Endodermal cell (in vitro differentiated cells): ENCODE data around the gene PHF21B. TPM values are rescaled to one million over a fixed set of nuclear protein-coding genes. Genes with fewer than 3 reads are reported as not detected.

ENCODE experiments used
- DNase-seq: peaks from one replicate; pipeline ENCODE4 v3.0.0-alpha.2; 2017
- H3K27ac ChIP-seq: 2 replicates; pipeline ENCODE4 v1.5.1; 2013; ENCODE audit warnings: mild to moderate bottlenecking, low read depth, low read length, moderate library complexity
- H3K27me3 ChIP-seq: 2 replicates; pipeline ENCODE4 v1.6.1; 2013; ENCODE audit warnings: mild to moderate bottlenecking, low read length, moderate library complexity; ENCODE audit not compliant: insufficient read depth, control insufficient read depth, poor library complexity, severe bottlenecking
- H3K36me3 ChIP-seq: 2 replicates; pipeline ENCODE4 v1.7.0; 2013; ENCODE audit warnings: mild to moderate bottlenecking, low read length, moderate library complexity; ENCODE audit not compliant: control insufficient read depth, insufficient read depth
- H3K4me1 ChIP-seq: one replicate; pipeline ENCODE4 v1.7.0; 2013; ENCODE audit warnings: low read length; ENCODE audit not compliant: control insufficient read depth, insufficient read depth
- H3K4me3 ChIP-seq: 2 replicates; pipeline ENCODE4 v1.5.1; 2013; ENCODE audit warnings: mild to moderate bottlenecking, low read length, moderate library complexity
- H3K9ac ChIP-seq: 2 replicates; pipeline ENCODE4 v1.6.1; 2013; ENCODE audit warnings: mild to moderate bottlenecking, low read length, moderate library complexity; ENCODE audit not compliant: poor library complexity, severe bottlenecking; ENCODE audit errors: extremely low read depth
- H3K9me3 ChIP-seq: 2 replicates; pipeline ENCODE4 v1.6.1; 2013; ENCODE audit warnings: mild to moderate bottlenecking, low read length, moderate library complexity; ENCODE audit not compliant: control insufficient read depth
- H3K27ac Mint-ChIP-seq: 2 replicates; pipeline ENCODE4 v1.8.0; 2020; ENCODE audit warnings: mixed read lengths
- H3K27me3 Mint-ChIP-seq: 2 replicates; pipeline ENCODE4 v1.8.0; 2021; ENCODE audit warnings: mild to moderate bottlenecking, mixed read lengths; ENCODE audit not compliant: insufficient read depth
- H3K36me3 Mint-ChIP-seq: 2 replicates; pipeline ENCODE4 v1.8.0; 2020; ENCODE audit warnings: low read depth, mixed read lengths
- H3K4me1 Mint-ChIP-seq: 2 replicates; pipeline ENCODE4 v1.8.0; 2020; ENCODE audit warnings: mixed read lengths
- H3K4me3 Mint-ChIP-seq: 2 replicates; pipeline ENCODE4 v1.8.0; 2020; ENCODE audit warnings: mild to moderate bottlenecking, moderate library complexity, mixed read lengths
- H3K9me3 Mint-ChIP-seq: 2 replicates; pipeline ENCODE4 v1.8.0; 2020; ENCODE audit warnings: mild to moderate bottlenecking, mixed read lengths
- WGBS, 2 experiments: methylation state at CpG; one replicate each; pipeline versions ENCODE4 v1.1.5 to v1.1.7; 2013; ENCODE audit warnings: missing lambda C conversion rate in 2 of 2, mixed read lengths in 1 of 2; ENCODE audit not compliant: insufficient coverage in 1 of 2, insufficient read length in 1 of 2; 5-methylcytosine and 5-hydroxymethylcytosine counted together
- total RNA-seq, 2 donors: library from RNA; stranded (reverse); fragmentation: NEBNext Ultra II Directional in 1 of 2; extraction: Animal tissue kit (Norgen Biotek cat#: 25700) in 1 of 2; gene quantifications; 2 replicates in 1 of 2; 3 replicates in 1 of 2; pipeline ENCODE4 v1.2.1, GENCODE V29; 2021
- TF ChIP-seq, protein P1 (sequence below): fragments of 200-600 bp; sonication (generic); conservative IDR thresholded peaks from 2 replicates; pipeline ENCODE4 v1.5.0; 2021; ENCODE audit warnings: antibody characterized with exemption, mild to moderate bottlenecking

Gene PHF21B
- total RNA-seq, 2 donors from 2014 or later, result 57.5 to 69.2 TPM

DNA sequence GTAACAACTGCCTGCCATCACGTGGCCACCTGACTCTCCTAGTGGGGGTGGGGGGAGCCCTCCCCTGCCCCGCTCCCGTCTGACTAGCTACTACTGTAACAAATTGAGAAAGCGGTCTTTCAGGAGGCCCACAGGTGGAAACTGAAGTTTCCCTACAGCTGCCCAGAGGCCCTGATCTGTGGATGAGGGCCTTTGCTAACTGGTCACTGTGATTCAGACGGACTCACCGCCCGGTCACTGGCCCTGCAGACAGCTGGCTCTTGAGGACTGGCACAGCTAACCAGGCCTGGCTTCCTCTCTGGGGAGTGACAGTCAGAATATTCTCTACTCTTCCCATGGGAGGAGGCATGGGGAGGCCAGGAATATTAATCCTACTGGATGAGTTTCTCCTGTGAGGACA is 140.6 kb downstream of the PHF21B start:
- DNase-seq, result no peak
- TF ChIP-seq, protein P1, sequence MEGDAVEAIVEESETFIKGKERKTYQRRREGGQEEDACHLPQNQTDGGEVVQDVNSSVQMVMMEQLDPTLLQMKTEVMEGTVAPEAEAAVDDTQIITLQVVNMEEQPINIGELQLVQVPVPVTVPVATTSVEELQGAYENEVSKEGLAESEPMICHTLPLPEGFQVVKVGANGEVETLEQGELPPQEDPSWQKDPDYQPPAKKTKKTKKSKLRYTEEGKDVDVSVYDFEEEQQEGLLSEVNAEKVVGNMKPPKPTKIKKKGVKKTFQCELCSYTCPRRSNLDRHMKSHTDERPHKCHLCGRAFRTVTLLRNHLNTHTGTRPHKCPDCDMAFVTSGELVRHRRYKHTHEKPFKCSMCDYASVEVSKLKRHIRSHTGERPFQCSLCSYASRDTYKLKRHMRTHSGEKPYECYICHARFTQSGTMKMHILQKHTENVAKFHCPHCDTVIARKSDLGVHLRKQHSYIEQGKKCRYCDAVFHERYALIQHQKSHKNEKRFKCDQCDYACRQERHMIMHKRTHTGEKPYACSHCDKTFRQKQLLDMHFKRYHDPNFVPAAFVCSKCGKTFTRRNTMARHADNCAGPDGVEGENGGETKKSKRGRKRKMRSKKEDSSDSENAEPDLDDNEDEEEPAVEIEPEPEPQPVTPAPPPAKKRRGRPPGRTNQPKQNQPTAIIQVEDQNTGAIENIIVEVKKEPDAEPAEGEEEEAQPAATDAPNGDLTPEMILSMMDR, result no peak
- H3K27me3 ChIP-seq, result no peaks in the 10 kb centered on the region
- H3K4me1 ChIP-seq, result no peaks in the 10 kb centered on the region
- H3K4me3 ChIP-seq, result no peak overlapping the region
- Mint-ChIP-seq H3K4me3 (no peak overlapping the region), H3K4me1 (peaks cover 9% of the 10 kb centered on the region), H3K9me3 (peaks cover 18% of the 10 kb centered on the region), H3K27me3 (no peaks in the 10 kb centered on the region), H3K36me3 (peaks cover 34% of the 10 kb centered on the region), H3K27ac (peak overlapping the region; percentile 77)
- H3K36me3 ChIP-seq, result peaks cover 33% of the 10 kb centered on the region
- 88 to 94% methylated on average over 7 of the region's 7 CpGs for WGBS, 2 experiments
- no peak overlapping the region for H3K9ac ChIP-seq
- H3K9me3 ChIP-seq, result peaks cover 18% of the 10 kb centered on the region
- H3K27ac ChIP-seq, result no peak overlapping the region

DNA sequence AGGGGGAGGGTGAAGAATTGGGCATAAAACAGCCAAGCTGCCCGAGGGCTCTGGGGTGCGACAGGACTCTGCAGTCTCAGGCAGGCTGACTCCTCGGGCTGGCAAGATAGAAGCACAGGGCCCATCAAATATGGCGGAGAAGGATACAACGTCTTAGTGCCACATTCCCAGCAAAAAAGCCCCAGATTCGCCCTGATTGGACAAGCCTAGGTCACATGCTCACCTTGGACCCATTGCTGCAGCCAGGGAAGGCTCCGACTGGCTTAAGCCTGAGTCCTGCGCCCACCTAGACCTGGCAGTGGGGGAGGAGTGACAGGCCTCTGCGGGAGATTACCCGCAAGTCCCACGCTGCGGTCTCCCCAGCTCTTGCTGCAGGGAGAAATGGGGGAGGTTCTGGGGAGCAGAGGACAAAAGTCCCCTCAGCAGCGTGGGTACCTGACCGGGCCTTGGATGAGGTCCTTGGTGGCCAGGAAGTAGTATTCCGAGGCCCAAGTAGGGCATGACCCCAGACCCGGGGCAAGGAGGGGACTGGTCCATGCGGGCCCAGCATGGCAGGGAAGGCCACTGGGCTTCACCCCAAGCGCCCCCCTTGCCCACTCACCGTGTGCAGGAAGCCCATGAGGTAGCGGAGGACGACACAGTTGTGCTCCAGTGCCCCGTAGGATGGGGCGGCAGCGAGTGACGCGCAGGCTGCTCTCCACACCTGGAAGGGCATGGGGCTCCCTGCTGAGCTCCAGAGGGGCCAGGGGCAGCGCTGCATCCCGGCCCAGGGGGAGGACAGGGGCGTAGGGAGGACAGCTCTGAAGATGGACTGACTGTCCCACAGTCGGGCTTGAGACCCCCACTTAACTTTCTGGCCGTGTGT is 144.4 kb downstream of the PHF21B start:
- H3K27me3 ChIP-seq, result no peaks in the 10 kb centered on the region
- Mint-ChIP-seq H3K4me1 (peaks cover 9% of the 10 kb centered on the region), H3K27ac (no peak overlapping the region), H3K27me3 (peaks cover 1% of the 10 kb centered on the region), H3K4me3 (no peak overlapping the region), H3K9me3 (peaks cover 2% of the 10 kb centered on the region), H3K36me3 (peaks cover 34% of the 10 kb centered on the region)
- WGBS, 2 experiments, result 91 to 93% methylated on average over 29 to 31 of the region's 31 CpGs
- peaks cover 24% of the 10 kb centered on the region for H3K36me3 ChIP-seq
- H3K27ac ChIP-seq, result no peak overlapping the region
- H3K4me1 ChIP-seq, result no peaks in the 10 kb centered on the region
- no peak overlapping the region for H3K9ac ChIP-seq
- DNase-seq, result no peak
- no peaks in the 10 kb centered on the region for H3K9me3 ChIP-seq
- TF ChIP-seq, protein P1, result no peak
- H3K4me3 ChIP-seq, result no peak overlapping the region

DNA sequence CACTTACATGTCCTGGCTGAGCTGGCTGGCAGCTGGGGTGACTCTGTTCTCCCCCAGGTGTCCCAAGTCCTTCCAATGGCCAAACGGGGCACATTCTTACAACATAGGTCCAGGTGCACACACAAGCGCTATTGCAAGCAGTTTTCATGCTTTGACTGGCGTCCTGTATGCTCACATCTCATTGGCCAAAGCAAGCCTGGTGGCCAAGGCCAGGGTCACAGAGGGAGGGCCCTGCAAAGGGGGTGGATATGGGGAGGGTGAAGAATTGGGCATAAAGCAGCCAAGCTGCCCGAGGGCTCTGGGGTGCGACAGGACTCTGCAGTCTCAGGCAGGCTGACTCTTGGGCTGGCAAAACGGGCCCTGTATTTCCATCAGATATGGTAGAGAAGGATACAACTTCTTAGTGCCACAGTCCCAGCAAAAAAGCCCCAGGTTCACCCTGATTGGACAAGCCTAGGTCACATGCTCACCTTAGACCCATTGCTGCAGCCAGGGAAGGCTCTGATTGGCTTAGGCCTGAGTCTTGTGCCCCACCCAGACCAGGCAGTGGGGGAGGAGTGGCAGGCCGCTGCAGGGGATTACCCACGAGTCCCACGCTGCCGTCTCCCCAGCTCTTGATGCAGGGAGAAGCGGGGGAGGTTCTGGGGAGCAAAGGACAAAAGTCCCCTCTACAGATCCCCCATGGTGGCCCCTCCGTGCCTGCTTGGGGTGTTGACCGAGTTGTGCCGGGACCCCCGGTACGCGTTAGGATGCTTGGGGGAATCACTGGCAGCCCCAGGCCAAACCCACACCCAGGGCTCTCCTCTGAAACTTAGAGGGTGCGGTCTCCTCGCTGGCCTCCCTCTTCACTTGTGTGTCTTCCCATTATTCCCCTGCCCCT is 146.6 kb downstream of the PHF21B start:
- Histone ChIP-seq H3K9ac (no peak overlapping the region), H3K9me3 (no peaks in the 10 kb centered on the region), H3K27ac (no peak overlapping the region), H3K36me3 (peaks cover 25% of the 10 kb centered on the region), H3K4me1 (no peaks in the 10 kb centered on the region), H3K27me3 (no peaks in the 10 kb centered on the region), H3K4me3 (no peak overlapping the region)
- Mint-ChIP-seq H3K27ac (no peak overlapping the region), H3K4me3 (no peak overlapping the region), H3K27me3 (peaks cover 1% of the 10 kb centered on the region), H3K4me1 (no peaks in the 10 kb centered on the region), H3K36me3 (peaks cover 34% of the 10 kb centered on the region), H3K9me3 (no peaks in the 10 kb centered on the region)
- peak; percentile 78 for DNase-seq
- 93 to 96% methylated on average over 13 to 19 of the region's 19 CpGs for WGBS, 2 experiments
- TF ChIP-seq, protein P1, result no peak
